GM12872 (cell line): ENCODE measurements around the gene ALG3.

ENCODE experiments used
- TF ChIP-seq, protein P1 (sequence below): IDR thresholded peaks from 3 replicates; pipeline ENCODE4 v1.5.1; 2011; ENCODE audit warnings: low read depth, mild to moderate bottlenecking, low read length, moderate library complexity; ENCODE audit not compliant: insufficient read depth

ALG3 gene

DNA sequence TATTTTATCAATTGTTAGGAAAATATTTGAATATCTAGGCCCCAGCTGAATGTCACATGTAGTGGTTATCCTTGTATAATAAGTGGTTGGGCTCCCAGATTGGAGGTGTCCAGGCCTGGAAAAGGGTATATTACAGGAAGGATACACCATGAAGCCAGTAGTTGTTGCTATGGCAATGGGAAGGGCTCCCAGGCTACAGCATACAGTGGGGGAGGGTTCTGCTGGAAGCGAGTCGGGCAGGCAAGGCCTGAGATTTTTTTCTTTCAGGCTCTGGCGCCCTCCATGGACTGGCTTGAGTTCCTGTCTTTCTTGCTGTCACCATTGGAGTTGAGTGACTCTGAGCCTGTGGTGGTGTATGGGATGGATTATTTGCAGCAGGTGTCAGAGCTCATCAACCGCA lies 35.9 kb upstream of the ALG3 start:
- TF ChIP-seq, protein P1, sequence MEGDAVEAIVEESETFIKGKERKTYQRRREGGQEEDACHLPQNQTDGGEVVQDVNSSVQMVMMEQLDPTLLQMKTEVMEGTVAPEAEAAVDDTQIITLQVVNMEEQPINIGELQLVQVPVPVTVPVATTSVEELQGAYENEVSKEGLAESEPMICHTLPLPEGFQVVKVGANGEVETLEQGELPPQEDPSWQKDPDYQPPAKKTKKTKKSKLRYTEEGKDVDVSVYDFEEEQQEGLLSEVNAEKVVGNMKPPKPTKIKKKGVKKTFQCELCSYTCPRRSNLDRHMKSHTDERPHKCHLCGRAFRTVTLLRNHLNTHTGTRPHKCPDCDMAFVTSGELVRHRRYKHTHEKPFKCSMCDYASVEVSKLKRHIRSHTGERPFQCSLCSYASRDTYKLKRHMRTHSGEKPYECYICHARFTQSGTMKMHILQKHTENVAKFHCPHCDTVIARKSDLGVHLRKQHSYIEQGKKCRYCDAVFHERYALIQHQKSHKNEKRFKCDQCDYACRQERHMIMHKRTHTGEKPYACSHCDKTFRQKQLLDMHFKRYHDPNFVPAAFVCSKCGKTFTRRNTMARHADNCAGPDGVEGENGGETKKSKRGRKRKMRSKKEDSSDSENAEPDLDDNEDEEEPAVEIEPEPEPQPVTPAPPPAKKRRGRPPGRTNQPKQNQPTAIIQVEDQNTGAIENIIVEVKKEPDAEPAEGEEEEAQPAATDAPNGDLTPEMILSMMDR: peak; percentile 40; the same call in 2 of the 3 replicates

DNA sequence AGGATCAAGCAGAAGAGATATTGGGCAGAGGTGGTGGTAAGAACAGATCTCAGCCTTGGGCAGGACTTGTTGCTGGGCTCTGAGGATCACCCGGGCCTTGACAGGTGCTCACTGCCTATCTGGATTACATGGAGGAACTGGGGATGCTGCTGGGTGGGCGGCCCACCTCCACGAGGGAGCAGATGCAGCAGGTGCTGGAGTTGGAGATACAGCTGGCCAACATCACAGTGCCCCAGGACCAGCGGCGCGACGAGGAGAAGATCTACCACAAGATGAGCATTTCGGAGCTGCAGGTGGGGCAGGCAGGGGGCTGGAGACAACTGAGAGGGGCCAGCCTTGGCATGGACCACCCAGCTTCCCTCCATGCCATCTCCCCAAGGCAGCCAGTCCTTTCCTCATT lies 34.9 kb upstream of the ALG3 start:
- TF ChIP-seq, protein P1: no peak

DNA sequence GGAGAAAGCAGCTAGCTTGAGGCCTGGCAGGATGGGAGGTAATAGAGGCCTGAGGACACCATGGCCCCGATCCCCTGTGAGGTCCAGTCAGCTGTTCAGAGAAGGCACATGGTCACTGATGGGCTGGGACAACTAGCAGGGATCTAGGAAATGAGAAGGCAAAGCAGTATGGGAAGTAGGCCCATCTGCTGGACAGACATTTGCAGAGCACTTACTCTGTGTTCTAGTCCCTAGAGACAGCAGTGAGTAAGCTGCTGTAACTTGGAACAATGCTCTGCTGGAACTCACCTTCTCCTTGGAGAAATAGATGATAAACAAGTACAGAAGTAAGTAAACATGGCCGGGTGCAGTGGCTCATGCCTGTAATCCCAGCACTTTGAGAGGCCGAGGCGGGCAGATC lies 34.2 kb upstream of the ALG3 start:
- TF ChIP-seq, protein P1: no peak

DNA sequence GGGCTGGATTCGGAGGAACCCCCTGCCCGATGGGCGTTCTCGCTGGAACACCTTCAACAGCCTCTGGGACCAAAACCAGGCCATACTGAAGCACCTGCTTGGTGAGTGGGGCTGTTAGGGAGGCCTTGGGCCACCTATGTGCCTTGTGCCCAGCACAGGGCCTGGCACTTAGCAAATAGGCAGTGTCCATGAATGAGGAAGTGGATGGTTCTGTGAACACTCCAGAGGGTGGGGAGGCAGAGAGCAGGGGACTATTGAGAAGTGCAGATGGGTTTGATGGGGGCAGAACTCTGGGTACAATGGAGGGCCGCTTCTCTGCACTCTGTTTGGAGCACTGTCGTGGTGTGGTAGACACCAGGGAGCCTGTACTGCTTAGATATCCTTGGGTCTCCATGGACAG lies 28.6 kb upstream of the ALG3 start:
- TF ChIP-seq, protein P1: no peak

DNA sequence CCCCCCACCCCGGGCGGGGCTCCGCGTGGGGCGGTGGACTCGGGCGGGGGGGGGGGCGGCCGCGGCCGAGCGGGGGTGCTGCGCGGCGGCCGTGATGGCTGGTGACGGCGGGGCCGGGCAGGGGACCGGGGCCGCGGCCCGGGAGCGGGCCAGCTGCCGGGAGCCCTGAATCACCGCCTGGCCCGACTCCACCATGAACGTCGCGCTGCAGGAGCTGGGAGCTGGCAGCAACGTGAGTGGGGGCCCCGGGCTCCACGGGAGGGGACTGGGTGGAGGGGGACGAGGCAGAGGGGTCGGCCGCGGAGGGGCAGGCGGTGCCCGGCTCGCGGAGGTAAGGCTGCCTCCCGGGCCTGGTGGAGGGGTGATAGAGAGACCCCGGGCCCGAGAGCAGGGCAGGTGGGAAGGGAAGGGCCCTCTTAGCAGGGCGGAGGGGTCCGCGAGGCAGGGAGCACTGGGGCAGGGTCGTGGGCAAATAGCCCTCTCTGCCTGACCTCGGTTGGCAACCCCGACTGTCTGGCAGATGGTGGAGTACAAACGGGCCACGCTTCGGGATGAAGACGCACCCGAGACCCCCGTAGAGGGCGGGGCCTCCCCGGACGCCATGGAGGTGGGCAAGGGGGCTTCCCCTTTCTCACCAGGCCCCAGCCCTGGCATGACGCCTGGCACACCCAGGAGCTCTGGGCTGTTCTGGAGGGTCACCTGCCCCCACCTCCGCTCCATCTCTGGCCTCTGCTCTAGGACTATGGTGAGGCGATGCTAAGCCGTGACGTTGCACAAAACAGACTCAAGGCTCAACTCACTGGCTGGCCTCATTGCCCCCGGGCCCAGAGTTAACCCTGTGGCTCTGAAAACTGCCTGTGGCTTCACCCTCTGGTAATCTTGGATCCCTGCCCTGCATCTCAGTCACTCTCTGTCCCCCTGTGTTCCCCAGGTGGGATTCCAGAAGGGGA lies 27.5 kb upstream of the ALG3 start, which contains the start of gene ECE2:
TSS of gene ECE2 (plus strand) at position 62 of the 950 bp plus-strand sequence. CDS start at position 194, 132 bp downstream.
- TF ChIP-seq, protein P1: no peak

DNA sequence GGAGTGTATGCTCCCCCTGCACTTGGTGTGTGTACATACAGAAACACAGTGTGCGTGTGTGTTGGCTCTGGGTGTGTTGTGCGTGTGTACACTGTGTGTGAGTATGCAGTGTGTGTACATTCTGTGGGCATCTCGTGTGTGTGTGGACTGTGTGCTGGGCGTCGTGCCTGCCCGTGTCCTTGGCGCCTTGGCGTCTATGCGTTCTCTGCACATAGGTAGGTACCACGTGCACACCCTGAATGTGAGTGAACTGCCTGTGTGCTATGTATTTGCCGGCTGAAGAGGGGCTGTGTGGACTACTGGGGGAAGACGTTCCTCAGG lies 26.6 kb upstream of the ALG3 start:
- TF ChIP-seq, protein P1: no peak

DNA sequence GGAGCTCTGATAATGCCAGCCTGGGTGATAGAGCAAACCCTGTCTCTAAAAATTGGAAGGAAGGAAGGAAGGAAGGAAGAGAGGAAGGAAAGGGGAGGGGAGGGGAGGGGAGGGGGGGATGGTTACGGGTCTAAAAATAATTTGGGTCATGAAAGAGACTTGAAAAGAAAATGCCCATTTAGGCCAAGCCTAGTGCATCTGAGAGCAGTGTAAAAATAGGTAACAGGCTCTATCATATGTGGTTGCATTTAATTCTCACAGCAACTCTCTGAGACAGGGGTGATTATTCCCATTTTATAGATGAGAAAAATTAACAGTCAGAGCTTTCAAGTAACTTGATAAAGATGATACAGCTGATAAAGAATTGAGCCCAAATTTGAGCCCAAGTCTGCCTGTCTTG lies 23.5 kb upstream of the ALG3 start:
- TF ChIP-seq, protein P1: no peak
